ENCODE data around the gene AHDC1. TPM values are rescaled to one million over a fixed set of nuclear protein-coding genes. Genes with fewer than 3 reads are reported as not detected.

Gene AHDC1
- total and polyA plus RNA-seq, 9 of the 15 experiments (the other 6 are each of a cell fraction or from before 2014, with no cell fraction given), result 0.21 to 36.4 (median 4.7) TPM

DNA sequence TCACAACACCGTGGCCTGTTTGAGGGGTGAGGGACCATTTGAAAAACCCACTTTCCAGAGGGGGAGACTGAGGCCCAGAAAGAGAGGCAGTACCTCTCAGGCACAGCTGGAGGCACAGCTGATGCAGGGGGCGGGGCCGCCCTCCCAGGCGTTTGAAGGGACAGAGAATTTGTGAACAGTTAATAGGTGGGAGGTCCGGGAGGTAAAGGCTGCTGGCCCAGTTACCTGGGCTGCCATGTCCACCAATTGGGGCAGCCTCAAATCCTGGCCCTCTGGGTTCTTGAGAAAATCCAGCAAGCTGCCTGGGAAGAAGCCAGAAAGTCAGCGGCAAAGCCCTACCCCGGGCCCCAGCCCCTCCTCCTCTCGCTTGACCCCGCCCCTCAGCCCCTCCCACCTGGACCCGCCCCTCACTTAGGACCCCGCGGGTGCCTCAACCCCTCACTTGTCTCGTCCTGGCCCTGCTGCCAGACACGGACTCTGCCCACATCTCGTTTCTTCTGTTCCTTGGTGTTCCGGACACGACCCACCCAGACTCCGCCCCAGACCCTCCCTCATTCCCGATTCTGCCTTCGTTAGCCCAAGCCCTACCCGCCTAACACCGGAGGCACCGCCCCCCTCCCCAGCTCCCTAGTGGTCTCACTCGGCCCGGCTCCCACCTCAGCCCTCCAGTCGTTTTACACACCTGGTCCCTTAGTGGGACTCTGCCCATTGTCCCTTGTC, 10.8 kb upstream of the AHDC1 start (continued):
- TF ChIP-seq MAZ (CRISPR knock-in tag; conservative IDR thresholded peaks at IDR 0.05 in 1 of 2, IDR thresholded peaks at IDR 0.05 in 1 of 2) (0 out of 4 replicates have a peak, but pooled peaks of 1 of the 2 experiments have one; percentile 12), KLF13 (tag; IDR thresholded peaks at IDR 0.05; ENCODE audit: borderline replicate concordance, low read depth) (peak; percentile 74; the same call in 1 of the 2 replicates), ARID1B (IDR thresholded peaks at IDR 0.05) (0 out of 2 replicates have a peak, but pooled peaks have one; percentile 6), CBFB (CRISPR knock-in tag; IDR thresholded peaks at IDR 0.05) (no peak), ARHGAP35 (IDR thresholded peaks at IDR 0.05; ENCODE audit: partially characterized antibody) (peak; percentile 31), ZNF197 (CRISPR knock-in tag; IDR thresholded peaks at IDR 0.05; ENCODE audit: low read depth) (no peak), CHD4 (IDR thresholded peaks at IDR 0.05; ENCODE audit: insufficient read depth, insufficient replicate concordance, low read depth, low read length, poor library complexity, severe bottlenecking) (peak; percentile 48)

DNA sequence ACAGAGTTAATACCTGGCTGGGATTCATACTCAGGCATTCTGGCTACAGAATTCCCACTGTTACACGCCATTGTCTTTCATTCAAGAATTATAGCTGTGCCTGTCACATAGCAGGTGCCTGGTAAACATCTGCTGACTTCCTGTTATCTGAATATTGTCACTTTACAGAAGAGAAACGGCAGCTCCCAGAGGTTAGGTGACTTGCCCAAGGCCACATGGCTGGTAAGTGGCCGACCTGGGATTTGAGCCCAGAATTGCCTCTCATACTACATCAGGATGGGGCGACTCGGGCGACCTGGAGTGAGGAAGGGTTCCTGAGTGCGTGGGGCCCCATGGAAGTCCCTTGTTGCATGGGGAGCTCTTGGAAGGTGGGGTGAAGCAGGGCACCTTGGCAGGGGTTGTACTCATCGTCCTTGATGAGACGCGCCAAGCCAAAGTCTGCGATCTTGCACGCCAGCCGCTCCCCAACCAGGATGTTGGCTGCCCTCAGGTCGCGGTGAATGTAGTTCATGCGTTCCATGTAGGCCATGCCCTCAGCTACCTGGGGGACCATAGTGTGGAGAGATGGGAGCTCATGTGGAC, 10.2 kb upstream of the AHDC1 start:
- ChIA-PET POLR2A (interaction anchor here (0.7 to 1.4 kb wide), 3 partner anchors 12 to 61 kb away, joined by 3 to 7 read pairs (median 4); no protein-coding TSS in a partner anchor), CTCF (ENCODE audit: low intra/inter-chr PET ratio) (interaction anchor here (0.9 kb wide), 1 partner anchor 45 kb away, joined by 3 read pairs; no protein-coding TSS in a partner anchor)
- WGBS (ENCODE audit: insufficient coverage, low coverage, missing lambda C conversion rate), result 48% methylated on average over 16 of the region's 16 CpGs
- H3K79me2 ChIP-seq (ENCODE audit: control insufficient read depth, insufficient read depth, low read length), result no peaks in the 10 kb centered on the region
- H3K27me3 ChIP-seq (ENCODE audit: control insufficient read depth in 2 of 2, insufficient read depth in 2 of 2, low read length in 2 of 2), result peaks cover 9 to 32% of the 10 kb centered on the region in 2 experiments; a peak in 3 of 5 replicates
- ATAC-seq, result no peak
- no peak overlapping the region for H3K4me3 ChIP-seq
- FAIRE-seq, result no peak
- H3K4me1 ChIP-seq (replicated peaks in 1 of 2; ENCODE audit: control insufficient read depth in 2 of 2, insufficient read depth in 2 of 2, low read length in 2 of 2), result peaks cover 14 to 23% of the 10 kb centered on the region in 2 experiments; a peak in 4 of 5 replicates
- TF ChIP-seq, protein P1, sequence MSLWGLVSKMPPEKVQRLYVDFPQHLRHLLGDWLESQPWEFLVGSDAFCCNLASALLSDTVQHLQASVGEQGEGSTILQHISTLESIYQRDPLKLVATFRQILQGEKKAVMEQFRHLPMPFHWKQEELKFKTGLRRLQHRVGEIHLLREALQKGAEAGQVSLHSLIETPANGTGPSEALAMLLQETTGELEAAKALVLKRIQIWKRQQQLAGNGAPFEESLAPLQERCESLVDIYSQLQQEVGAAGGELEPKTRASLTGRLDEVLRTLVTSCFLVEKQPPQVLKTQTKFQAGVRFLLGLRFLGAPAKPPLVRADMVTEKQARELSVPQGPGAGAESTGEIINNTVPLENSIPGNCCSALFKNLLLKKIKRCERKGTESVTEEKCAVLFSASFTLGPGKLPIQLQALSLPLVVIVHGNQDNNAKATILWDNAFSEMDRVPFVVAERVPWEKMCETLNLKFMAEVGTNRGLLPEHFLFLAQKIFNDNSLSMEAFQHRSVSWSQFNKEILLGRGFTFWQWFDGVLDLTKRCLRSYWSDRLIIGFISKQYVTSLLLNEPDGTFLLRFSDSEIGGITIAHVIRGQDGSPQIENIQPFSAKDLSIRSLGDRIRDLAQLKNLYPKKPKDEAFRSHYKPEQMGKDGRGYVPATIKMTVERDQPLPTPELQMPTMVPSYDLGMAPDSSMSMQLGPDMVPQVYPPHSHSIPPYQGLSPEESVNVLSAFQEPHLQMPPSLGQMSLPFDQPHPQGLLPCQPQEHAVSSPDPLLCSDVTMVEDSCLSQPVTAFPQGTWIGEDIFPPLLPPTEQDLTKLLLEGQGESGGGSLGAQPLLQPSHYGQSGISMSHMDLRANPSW (CRISPR knock-in tag; IDR thresholded peaks at IDR 0.05), result no peak
- TF ChIP-seq, protein P2, sequence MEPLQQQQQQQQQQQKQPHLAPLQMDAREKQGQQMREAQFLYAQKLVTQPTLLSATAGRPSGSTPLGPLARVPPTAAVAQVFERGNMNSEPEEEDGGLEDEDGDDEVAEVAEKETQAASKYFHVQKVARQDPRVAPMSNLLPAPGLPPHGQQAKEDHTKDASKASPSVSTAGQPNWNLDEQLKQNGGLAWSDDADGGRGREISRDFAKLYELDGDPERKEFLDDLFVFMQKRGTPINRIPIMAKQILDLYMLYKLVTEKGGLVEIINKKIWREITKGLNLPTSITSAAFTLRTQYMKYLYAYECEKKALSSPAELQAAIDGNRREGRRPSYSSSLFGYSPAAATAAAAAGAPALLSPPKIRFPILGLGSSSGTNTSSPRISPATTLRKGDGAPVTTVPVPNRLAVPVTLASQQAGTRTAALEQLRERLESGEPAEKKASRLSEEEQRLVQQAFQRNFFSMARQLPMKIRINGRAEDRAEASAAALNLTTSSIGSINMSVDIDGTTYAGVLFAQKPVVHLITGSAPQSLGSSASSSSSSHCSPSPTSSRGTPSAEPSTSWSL (CRISPR knock-in tag; IDR thresholded peaks at IDR 0.05; ENCODE audit: borderline replicate concordance), result peak; percentile 81; the same call in 1 of the 2 replicates
- TF ChIP-seq SMARCA5 (IDR thresholded peaks at IDR 0.05), result peak; percentile 79
- no TSS peak for BruUV-seq (replicated peaks)
- H3K27ac ChIP-seq (ENCODE audit: extremely low read depth, low read depth, low read length), result no peak overlapping the region
- H3K9me1 ChIP-seq (ENCODE audit: control insufficient read depth, insufficient read depth, low read length), result no peaks in the 10 kb centered on the region
- 0 out of 2 replicates have a peak, but pooled peaks cover 4% of the 10 kb centered on the region for H4K20me1 ChIP-seq (replicated peaks; ENCODE audit: control insufficient read depth, insufficient read depth, low read length)
- no peak overlapping the region for H2AFZ ChIP-seq (ENCODE audit: low read depth, low read length)
- no peaks in the 10 kb centered on the region for H3K36me3 ChIP-seq (ENCODE audit: control insufficient read depth, insufficient read depth, low read length)
- in situ Hi-C loops (cut with MboI), result loop anchor here (5.0 to 25.0 kb wide), 2 partner anchors 48 to 502 kb away; no protein-coding TSS in a partner anchor
- H3K9me3 ChIP-seq (replicated peaks; ENCODE audit: control insufficient read depth, insufficient read depth, low read depth, low read length), result no peaks in the 10 kb centered on the region
- intact Hi-C loops (cut with micrococcal nuclease), result no loop called here
- peak overlapping the region in 1 of 2 experiments; percentile 84; a peak in 1 of 4 replicates for H3K9ac ChIP-seq (ENCODE audit: insufficient read depth in 1 of 2, low read depth in 2 of 2, low read length in 2 of 2)
- no peak for DNase-seq (ENCODE audit: extremely low read depth in 1 of 4, low spot score in 3 of 4)
- H3K4me2 ChIP-seq (ENCODE audit: insufficient read depth, low read length), result peak overlapping the region; percentile 71

All from K562 (cell line).